SK-N-MC (cell line): ENCODE results near the gene FKBP5.

Experiments used
- EZH2 ChIP-seq: fragments of 200-600 bp; sonication (generic); IDR thresholded peaks from one replicate; pipeline ENCODE4 v1.6.1; 2017; ENCODE audit warnings: antibody characterized with exemption
- FOXP2 ChIP-seq: optimal IDR thresholded peaks from 2 replicates; pipeline ENCODE3; 2011; ENCODE audit warnings: mild to moderate bottlenecking, moderate library complexity; ENCODE audit not compliant: insufficient read depth; ENCODE audit errors: extremely low read length, control extremely low read depth
- POLR2AphosphoS5 ChIP-seq: IDR thresholded peaks from 2 replicates; pipeline ENCODE4 v1.6.1; 2012; ENCODE audit warnings: mild to moderate bottlenecking, low read depth, low read length, borderline replicate concordance

DNA sequence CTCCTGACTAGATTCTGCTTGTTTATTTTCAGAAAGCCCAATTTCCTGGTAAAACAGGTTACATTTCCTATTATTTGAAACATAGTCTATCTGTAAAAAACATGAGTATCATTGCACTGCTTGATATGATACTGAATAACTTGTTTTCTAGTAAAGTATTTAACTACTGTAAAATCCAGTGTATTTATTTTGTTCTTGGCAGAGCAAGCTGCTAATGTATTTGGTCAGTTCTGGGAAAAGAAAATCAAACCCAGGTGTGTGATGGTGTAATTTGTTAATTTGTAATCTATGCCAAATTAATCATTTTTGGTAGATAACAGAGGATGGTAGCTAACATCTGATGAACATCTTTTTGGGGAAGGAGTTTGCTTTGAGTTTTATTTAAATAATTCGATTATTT, 50.8 kb downstream of the FKBP5 start:
- TF ChIP-seq EZH2 (no peak), FOXP2 (no peak), POLR2AphosphoS5 (no peak)
